ENCODE results near the gene CPED1.

- TF ChIP-seq POLR2A (IDR thresholded peaks at IDR 0.05), result no peak
- no peak for TF ChIP-seq CTCF (IDR thresholded peaks at IDR 0.05)
These were observed 279.1 kb downstream of the CPED1 start for GRCh38 chr7:121267612-121268011.

Data from upper lobe of left lung (tissue), 4 donors.